GM13977 (cell line): Measurements from ENCODE around the gene LRMDA.
"Not testable (repeated sequence)": the region's sequence is repeated elsewhere in the genome, so short reads cannot be mapped to it uniquely, and the experiment has no call there.

ENCODE experiments used
- DNase-seq: peaks from one replicate; pipeline ENCODE4 v3.0.0; 2012; ENCODE audit warnings: low spot score
- in situ Hi-C: fragments of 300-500 bp; cut with MboI; formaldehyde crosslinking; loops from one replicate; pipeline ENCODE4 v1.12.0; 2022; ENCODE audit warnings: low sequenced_read_pairs, low pct_unique_long_range_greater_than_20kb, mixed read lengths, inconsistent platforms; ENCODE audit not compliant: unreplicated experiment
- TF ChIP-seq, protein P1 (sequence below): IDR thresholded peaks from 2 replicates; pipeline ENCODE4 v1.5.1; 2012; ENCODE audit warnings: mild to moderate bottlenecking, control low read depth; ENCODE audit not compliant: insufficient read depth; ENCODE audit errors: extremely low read depth, missing control alignments

LRMDA gene

DNA sequence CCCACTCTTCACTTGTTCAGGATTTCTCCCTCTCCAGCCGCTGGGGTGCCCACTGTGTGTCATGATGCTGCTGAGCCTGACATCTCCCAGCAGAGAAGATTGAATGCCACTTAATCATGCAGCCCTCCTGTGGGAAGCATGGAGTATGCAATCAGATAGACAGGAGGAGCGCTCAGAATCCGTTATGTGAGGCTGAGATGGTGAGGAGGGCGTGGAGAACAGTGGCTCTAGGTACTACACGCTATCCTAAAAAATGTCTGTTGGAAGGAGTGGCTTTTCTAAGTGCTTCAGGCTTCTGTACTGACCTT, 334.3 kb downstream of the LRMDA start:
- in situ Hi-C loops: no loop called here
- no peak for DNase-seq
- TF ChIP-seq, protein P1, sequence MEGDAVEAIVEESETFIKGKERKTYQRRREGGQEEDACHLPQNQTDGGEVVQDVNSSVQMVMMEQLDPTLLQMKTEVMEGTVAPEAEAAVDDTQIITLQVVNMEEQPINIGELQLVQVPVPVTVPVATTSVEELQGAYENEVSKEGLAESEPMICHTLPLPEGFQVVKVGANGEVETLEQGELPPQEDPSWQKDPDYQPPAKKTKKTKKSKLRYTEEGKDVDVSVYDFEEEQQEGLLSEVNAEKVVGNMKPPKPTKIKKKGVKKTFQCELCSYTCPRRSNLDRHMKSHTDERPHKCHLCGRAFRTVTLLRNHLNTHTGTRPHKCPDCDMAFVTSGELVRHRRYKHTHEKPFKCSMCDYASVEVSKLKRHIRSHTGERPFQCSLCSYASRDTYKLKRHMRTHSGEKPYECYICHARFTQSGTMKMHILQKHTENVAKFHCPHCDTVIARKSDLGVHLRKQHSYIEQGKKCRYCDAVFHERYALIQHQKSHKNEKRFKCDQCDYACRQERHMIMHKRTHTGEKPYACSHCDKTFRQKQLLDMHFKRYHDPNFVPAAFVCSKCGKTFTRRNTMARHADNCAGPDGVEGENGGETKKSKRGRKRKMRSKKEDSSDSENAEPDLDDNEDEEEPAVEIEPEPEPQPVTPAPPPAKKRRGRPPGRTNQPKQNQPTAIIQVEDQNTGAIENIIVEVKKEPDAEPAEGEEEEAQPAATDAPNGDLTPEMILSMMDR: no peak

DNA sequence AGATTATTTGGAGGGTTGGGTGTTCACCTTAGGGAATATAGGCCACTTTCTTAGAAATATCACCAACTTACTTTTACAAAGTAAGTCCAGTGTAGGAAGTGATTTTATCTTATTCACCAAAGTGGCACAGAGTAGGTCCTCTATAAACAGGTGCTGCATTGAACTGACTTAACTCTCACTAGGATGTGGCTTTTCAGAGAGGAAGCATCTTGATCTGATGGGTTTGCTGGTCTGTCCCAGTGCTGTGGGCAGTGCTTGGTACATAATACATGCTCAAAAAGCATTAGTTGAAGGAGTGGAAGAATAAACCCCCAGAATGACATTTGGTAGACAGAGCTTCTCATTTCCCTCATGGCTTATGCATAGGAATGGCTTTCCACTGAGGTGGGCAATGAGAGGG, 334.7 kb downstream of the LRMDA start:
- no peak for DNase-seq
- in situ Hi-C loops: no loop called here
- TF ChIP-seq, protein P1: no peak

DNA sequence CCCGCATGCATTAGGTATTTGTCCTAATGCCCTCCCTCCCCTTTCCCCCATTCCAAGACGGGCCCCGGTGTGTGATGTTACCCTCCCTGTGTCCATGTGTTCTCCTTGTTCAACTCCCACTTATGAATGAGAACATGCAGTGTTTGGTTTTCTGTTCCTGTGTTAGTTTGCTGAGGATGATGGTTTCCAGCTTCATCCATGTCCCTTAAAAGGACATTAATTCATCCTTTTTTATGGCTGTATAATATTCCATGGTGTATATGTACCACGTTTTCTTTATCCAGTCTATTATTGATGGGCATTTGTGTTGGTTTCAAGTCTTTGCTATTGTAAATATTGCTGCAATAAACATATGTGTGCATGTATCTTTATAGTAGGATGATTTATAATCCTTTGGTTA, 335.3 kb downstream of the LRMDA start:
- DNase-seq, in situ Hi-C loops: not testable (repeated sequence)

DNA sequence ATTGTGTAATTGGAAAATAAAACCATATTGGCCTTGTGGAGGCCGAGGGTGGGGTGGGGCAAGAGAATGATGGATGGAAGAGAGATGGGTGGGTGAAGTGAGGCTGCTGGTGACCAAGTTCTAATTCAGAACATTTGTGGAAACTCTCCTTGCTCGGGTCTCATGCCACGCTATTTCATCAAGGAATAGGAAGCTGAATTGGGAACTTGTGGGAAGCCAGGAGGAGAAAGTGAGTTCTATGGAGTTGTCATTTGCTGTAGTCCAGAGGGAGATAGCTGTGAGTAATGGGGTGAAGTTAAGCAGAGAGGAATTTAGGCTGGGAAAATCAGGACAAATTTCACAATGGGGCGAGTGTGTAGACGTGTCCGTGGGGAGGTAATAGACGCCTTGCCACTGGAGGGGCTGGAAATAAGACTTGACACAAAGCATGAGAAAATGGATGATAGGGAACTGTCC, 339.2 kb downstream of the LRMDA start:
- in situ Hi-C loops: no loop called here
- TF ChIP-seq, protein P1: no peak
- no peak for DNase-seq

DNA sequence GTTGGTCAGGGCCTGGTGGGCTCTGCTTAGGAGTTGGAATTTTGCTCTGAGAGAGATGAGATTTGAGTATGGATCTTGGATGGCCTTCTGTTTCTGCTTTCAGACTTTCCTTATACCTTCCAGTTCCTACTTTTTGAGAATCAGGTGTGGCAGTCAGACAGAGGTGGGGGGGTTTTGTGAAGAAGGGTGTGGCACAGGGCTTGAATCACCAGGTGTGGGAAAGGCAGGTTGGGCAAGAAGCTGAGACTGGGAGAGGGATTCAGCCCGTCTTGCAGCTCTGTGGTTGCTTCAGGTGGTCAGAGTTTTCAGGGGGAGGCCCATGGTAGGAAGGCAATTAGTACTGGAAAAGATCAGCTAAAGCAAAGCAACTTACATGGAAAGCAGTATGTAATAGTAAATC, 340.2 kb downstream of the LRMDA start:
- no peak for DNase-seq
- TF ChIP-seq, protein P1: no peak
- in situ Hi-C loops: no loop called here

DNA sequence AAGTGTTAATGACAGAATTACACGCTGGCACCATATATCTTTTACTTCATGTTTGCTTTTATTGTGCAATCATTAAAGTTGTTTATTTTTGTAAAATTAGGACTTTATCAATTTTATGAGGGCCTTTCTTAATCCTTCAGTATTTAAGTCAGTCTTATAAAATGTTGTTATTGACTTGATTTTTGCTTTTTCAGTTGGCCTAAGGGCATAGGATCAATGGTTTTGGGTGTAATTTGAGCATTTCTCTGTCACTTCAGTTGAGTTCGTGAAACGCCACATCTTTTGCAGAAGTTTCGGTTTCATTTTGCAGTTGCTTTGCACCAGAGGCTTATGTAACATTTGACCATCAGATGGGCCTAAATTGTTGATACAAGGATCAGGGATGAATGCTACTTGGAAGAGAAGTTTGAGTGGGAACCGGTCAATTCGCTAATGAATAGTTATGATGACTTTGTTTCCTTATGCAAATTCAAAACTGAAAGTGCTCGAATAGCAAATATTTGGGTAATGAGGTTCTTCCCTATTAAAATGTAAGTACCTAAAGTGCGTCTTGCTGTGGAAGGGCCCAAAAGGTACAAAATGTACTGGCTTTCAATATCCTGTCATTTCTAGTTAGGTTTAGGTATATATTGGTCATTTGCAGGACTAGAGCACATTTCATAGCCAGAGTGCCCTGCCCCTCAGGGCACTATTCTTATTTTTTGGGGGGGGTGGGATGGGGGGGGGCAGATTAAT, 340.9 kb downstream of the LRMDA start:
- no peak for DNase-seq
- in situ Hi-C loops: no loop called here
- TF ChIP-seq, protein P1: no peak

DNA sequence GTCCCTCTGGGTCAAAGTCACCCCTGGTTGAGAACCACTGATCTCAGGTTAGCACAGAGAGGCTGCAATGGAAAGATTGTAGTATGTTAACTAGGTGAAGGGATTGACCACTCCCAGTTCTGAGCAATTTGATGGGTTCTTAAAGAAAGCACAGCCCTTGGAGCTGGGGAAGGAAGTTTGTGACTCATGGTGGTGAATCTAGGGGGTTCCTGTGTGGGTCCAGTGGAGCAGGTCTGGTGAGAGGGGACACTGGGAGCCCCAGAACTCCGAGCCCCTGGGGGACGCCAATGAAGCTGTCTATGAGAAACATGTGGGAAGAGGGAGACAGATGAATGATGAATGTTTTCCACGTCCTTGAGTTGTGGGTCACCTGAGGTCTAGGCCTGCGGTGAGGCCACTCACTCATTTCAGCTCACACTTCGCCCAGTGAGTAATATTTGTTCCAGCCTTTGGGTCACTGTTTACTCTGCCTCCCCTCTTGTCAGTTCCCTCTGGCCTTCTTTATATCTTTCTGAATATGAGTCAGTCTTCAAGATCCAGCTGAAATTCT, 341.9 kb downstream of the LRMDA start:
- TF ChIP-seq, protein P1: no peak
- in situ Hi-C loops: no loop called here
- no peak for DNase-seq
